HT-29 (cell line): ENCODE measurements around the gene PLEKHA1. TPM values are rescaled to one million over a fixed set of nuclear protein-coding genes. Genes with fewer than 3 reads are reported as not detected.

ENCODE experiments used
- DNase-seq: peaks from one replicate; pipeline ENCODE4 v3.0.0-alpha.2; 2015; ENCODE audit warnings: low spot score
- total RNA-seq: library from RNA; depleted of rRNA; stranded (reverse); fragments of >200 nt; shearing (Covaris generic); gene quantifications from 2 replicates; pipeline ENCODE4 v1.2.3, GENCODE V29; 2014; rRNA removed

The PLEKHA1 gene
- 13.0 and 15.8 TPM in 2 replicates for total RNA-seq

DNA sequence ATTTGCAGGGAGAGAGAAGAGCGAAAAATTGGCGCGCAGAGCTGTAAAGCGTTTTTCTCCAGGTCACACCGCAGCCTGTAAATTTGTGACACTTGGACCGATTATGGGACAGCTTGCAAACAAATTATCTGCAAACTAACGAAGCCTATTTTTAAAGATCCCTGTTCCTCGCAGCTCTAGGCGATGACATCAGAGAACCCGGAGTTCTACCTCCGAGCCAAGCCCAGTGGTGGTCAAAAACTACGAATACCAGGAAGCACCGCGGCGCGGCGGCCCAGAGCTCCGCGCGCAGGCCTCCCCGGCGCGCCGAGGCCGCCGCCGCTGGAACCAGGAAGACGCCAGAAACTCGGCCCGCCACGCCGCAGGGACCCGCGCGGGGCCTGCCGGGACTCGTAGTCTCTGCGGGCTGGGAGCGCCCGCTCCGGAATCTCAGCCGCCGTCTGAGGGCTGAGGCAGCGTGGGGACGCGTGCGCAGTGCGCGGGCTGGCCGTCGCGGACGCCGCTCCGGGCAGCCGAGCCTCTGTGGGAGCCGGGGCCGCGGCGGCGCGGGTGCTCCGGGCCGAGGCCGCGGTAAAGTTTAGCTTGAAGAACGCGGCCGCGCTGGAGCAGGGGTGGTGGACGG, at the start of gene PLEKHA1:
Gene PLEKHA1 (plus strand): TSS at position 472 of the 622 bp plus-strand sequence. CDS start 18,493 bp downstream, outside the sequence.
- peak; percentile 96 for DNase-seq

DNA sequence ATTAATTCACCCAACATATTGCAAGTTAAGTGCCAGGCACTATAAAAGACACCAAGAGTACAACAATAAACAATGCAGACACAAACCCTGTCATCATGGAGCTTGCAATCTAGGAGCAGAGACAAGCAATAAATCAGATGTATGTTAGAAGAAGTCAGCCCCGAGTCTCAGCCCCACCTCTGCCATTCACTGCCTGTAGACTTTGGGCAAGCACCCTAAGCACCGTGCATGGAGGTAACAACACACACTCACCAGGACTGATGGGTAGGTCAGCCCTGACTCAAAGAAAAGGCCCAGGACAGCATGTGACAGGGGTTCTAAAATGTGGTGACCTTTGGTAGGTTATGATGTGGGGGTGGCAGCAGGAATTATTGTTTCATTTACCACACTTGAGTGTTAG, 49.3 kb upstream of the PLEKHA1 start:
- no peak for DNase-seq

DNA sequence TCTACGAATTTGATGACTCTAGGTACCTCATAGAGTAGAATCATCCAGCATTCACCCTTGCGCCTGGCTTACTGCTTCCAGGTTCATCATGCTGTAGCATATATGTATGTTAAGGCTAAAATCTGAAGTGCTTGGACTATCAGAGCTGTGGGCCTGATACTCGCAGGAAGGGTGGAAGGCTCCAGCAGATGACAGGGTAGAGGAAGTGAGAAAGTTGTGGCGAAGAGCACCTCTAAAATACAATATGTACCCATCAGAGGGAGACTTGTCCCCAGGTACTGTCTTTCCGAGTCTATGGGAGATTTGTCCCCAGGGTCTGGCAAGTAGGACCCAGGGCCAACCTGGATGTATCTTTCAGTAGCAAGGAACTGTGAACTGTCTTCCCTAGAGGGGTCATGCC, 48.1 kb upstream of the PLEKHA1 start:
- DNase-seq: no peak

DNA sequence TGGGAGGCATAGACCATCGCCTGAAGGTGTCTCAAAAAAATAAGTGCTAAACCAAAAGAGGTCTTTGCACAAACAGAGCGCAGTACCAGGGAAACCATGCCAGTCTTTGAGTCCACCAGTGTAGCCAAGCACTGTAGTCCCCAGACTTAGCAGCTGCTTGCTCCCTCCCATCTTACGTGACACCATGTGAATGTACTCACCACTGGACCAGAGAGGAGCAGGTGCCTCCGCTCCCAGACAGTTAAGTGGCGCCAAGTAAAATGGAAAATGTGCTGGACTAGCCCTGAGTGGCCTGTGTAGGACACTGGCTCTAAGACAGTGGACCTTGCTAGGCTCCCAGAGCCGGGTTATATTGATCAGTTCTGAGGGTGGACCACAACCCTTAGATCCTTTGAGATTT, 47.7 kb upstream of the PLEKHA1 start:
- DNase-seq: no peak

DNA sequence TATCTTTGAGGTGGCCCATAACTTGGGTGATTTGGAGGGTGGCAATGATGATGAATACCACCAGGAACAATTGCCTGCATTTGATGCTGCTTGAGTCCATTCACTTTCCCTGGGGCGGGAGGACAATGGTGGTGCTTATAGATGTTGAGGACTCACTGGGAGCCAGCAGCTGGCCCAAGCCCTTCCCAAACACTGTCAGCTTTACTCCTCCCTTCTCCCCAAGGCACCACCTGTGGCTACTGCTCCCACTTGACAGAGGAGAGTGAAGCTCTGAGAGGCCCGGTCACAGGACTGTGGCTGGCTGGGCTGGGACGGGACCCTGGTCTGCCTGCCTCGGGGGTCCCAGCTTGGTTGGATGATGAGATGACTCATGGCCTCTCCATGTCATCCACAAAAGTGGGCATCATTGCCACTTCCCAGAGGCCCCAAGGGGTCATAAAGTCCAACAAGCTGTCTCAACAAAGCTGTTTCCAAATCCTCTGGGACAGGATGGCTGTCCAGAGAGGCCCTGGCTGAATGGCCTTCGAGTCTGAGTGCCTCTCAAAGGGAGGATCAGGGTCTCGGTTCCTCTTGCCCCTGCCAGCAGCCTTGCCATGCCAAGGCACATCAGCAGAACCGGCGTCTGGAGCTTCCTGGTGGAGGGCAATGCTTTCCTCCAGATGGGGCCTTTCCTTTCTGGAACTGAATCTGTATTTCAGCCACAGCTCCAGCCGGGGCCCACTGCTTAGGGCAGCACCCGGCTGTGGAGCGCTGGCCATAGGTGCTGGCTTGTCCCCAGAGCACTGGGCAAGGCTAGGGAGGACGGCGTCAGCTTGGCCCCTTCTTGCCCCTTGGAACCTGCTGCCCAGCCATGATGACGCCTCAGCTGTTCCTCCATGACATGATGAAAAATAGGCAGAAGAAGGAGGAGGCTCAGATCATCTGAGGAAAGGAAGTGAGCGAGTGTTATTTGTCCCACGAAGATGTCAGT, 47.0 kb upstream of the PLEKHA1 start:
- DNase-seq: no peak

DNA sequence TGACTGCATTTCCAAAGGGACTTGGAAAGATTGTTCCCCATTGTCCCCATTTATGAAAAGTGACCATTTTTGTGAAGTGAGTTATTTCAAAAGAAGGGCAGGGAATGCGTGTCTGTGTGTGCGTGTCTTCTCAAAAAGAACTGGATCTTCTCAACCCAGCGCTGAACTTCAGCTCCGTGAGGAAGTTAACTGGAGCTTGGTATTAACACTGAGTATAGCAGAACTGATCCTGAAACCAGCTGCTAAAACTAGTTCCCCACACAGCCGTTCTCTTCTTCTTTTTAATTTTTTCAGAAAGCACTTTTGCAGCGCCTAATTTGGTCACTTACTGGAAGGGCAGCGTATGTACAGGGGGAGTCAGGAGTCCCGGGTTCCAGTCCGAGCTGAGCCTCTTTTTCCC, 45.8 kb upstream of the PLEKHA1 start:
- DNase-seq: no peak

DNA sequence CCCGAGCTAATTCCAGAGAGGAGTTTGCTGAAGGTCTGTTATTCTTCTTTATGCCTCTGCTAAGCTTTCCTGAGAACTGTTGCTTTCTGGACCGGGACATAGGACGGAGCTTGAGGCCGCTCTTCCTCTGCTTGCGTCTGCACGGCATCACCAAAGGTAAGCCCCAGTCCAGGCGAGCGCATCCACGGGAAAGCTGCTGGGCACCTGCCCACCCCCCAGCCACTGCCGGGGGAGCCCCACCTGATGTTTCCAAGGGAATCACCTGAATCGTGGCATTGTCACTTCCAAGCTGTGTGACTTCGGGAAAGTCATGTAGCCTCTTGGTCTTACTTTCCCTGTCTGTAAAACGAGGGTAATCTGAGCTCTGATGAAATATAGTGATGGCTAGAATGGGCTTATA, 45.1 kb upstream of the PLEKHA1 start:
- no peak for DNase-seq

DNA sequence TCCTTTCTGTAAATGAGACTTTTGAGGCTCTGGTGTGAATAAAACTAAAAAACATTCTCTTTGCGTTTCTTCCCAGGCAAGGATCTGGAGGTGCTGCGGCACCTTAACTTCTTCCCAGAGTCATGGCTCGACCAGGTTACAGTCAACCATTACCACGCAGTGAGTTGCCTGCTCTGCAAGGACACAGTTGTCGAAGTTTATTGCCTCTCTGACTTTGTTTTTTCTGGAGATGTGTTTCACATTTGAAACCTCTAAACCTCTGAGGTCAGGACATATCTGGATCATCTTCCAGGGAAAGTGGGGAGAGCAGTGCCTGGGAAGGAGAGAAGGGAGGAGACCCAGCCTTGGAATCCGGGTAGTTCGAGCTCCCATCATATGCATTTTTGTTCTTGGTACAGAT, 43.4 kb upstream of the PLEKHA1 start:
- DNase-seq: no peak

DNA sequence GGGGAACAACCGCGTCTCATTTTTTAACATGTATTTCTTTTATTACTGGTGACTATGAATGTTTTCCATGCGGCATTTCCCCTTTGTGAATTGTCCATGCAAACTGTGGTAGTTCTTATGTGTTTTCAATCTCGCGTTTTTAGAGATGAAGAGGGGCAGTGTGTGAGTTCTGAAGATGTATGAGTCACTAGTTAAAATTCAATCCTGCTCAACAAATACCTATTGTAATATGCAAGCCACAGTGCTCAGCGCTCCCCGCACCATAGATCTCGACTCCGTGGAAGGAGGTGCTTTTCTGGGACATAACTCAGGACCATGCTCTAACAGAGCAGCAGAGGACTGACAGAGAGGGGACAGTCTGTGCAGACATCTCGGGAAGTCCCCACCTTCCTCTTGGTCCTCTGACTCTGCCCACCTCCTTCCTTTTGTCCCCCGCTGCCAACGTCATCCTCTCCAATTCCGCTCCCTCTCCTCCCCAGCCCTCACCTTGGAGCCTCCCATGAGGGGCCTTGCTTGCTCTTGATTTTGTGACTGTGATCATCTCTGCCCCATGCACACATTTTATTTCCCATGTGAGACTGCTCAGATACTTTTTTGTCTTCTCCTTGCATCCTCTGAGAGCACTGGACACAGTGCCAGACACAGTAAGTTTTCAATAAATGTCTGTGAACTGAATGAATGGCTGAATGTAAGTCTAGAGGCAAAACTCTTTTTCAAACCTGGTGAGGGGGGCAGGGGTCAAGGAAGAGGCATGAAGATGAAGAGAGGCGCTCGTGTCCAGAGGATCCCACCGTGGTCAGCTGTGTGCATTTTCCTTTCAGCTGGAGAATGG, 42.7 kb upstream of the PLEKHA1 start:
- DNase-seq: peak; percentile 81

DNA sequence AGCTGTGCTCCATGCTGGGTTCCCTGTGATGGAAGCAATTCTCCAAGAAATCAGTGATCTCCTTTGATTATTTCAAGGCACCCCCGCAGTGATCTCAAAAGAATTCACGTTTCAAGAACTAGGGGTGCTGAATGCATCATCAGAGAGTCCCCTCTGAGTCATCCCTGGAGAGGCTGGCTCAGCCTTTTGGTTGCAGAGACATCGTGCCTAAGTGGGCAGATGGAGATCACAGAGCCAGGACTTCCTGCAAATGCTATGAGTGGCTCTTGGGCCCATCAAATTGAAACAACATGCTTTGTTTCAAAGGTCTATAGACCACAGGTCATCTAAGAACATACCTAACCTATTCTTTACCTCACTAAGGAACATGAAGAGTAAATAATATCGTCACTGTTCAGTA, 41.5 kb upstream of the PLEKHA1 start:
- no peak for DNase-seq

DNA sequence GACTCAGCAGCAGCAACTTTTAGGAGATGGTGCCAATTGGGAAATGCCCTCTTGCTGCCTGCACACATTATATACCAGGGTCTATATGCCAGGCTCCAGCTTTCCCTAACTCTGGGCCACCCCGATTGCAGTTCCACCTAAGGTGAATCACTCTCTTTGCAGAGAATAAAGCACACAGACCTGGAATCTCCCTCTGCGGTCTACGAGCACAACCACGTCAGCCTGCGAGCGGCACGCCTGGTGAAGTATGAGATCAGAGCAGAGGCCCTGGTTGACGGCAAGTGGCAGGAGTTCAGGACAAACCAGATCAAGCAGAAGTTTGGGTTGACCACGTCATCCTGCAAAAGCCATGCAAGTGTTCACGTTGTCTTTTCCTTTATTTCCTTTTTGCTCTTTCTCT, 38.2 kb upstream of the PLEKHA1 start:
- no peak for DNase-seq

DNA sequence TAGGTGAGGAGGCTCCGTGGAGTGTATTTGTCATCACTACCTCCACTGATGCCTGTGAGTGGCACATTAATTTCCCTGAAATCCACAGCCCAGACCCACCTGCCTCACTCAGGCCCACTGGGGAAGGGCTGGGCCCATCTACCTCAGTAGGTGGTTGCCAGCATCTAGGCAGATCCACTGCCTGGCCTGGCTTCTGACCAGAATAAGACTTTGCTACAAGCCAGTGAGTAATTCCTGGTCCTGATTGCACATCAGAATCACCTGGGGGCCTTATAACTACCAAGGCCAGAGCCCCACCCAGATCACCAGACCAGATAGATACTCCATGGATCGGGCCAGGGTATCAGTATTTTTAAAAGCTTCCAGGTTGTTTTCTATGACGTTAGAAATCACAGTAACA, 37.5 kb upstream of the PLEKHA1 start:
- DNase-seq: no peak

DNA sequence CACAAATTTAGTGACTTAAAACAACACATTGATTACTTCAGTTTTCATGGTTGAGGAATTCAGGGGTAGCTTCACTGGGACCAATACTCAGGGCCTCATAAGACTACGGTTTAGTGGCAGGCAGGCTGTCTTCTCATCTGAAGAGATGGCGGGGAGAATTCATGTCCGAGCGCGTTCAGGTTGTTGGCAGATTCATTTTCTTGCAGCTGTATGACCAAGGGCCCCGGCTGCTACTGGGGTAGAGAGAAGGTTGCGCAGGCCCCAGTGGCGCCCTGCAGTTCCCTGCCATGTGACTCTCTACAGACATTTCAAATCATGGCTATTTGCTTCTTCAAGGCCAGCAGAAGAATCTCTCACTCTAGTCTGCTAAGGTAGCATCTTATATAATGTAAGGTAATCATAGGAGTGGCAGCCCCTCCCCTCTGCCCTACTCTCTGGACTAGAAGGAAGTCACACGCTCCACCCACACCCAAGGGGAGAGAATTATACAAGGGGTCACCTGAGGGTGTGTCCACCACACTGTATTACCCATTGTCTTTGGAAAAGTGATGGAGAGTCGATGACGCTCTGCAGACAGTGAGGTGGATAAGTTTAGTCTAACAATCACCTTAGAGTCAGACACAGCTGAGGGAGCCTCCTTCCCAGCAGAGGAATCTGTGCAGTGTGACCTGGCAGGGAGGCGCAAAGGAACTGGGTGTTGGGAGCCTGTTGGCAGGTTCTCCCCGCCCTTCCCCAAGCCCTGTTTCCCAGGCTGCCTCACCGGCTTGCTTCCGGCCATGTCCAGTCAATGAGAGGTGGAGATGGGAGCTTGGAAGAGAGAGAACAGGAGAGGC, 35.7 kb upstream of the PLEKHA1 start:
- DNase-seq: peak; percentile 88

DNA sequence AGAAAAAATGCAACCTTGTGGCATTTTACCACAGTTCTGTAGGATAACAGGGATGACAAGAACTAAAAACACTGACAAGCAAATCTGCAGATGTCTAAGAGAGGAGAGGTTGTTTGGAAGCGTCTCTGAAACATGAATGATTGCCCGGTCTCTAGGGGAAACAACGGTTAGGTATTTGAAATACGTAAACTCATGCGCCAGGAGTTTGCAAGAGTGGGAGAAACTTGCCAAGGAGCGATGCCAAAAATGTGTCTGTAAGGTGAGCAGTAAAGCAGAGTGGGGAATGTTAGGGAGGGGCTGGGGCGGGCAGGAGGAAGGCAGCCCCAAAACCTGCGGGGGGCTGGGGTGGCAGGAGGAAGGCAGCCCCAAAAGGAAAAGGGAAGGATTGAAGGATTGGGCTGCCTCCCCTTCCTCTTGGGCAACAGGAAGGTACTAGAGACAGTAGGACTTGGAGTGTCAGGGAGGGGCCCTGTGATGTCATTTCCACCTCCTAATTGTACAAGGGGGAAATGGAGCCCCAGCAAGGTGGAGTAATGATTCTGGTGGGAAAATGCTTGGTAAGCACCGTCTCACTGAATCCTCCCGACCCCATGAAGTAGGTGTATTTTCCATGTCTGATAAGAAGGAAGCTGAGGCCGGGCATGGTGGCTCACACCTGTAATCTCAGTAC, 33.2 kb upstream of the PLEKHA1 start:
- no peak for DNase-seq

DNA sequence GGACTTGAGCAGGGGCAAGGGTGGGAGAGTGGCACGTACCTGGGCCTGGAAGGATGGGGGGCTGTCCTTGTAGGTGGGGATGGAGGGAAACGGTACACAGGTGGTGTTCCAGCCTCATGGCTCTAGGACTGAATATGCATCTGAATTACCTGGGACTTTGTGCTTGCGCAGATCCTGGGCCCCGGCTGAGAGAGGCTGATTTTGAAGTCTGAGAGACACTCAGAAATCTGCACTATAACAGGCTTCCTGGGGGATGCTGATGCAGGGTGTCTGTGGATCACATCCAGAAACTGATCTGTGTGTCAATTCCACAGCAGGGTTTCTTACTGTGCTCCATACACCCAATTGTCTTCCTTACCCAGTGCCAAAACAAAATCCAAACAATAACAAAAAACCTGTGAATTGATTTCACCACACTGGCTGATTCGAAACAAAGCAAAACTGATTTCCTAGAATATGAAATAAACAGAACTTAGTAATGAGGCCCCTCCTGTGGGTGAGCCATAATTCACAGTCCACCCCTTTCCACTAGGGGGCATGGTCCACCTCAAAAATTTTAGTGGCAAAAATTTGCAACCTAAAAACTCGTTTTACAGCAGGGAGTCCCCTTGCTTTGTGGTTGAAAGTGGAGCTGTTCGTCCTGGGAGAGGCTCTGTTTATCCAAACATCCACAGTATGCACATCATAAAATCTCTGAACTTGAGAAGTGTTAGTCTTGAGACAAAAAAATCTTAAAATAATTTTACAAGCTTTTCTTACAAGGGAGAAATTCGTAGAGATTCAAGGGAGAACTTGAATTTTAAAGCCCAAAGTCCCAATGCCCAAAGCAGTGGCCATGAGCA, 32.0 kb upstream of the PLEKHA1 start:
- peak; percentile 66 for DNase-seq

DNA sequence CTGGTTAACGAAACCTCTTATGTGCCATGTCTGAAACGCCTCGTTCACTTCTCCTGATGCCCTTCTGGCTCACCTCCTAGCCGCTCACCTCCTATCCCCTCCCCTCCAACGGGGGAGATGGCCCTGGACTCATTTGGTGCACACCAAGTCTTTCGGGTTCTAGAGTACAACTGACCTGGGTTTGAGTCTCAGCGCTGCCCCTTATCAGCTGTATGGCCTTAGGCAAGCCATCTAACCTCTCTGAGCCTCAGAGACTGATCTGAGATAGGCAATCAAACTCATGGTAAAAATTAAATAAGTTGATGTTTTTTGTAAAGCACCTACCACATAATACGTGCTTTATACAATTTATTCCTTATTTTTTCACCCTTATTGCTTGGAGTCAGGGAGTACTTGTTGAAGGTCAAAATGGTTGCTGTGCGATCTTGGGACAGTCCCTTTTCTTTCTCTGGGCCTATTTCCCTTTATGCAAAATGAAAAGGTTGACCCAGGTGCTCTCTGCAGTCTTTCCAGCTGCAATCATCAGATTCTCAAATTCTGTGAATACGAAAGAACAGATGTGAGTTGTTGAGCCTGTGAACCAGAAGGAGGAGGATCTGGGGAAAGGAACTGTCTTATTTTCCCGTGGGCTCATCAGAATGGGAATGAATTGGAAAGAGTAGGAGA, 31.2 kb upstream of the PLEKHA1 start:
- no peak for DNase-seq

DNA sequence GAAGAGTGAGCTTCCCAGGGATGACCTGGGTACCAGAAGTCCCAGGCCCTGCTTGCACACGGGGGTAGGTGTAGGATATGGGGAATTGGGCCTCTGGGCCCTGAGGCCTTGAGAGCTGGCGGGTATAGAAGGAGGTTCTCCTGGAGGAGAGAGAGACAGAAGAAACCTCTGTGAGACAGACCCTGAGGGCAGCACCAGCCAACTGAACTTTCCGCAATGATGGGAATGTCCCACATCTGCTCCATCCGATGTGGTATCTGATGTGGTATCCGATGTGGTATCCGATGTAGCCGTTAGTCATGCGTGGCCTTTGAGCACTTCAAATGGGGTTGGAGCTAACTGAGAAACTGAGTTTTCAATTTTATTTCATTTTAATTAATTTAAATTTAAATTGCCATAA, 30.6 kb upstream of the PLEKHA1 start:
- DNase-seq: no peak

DNA sequence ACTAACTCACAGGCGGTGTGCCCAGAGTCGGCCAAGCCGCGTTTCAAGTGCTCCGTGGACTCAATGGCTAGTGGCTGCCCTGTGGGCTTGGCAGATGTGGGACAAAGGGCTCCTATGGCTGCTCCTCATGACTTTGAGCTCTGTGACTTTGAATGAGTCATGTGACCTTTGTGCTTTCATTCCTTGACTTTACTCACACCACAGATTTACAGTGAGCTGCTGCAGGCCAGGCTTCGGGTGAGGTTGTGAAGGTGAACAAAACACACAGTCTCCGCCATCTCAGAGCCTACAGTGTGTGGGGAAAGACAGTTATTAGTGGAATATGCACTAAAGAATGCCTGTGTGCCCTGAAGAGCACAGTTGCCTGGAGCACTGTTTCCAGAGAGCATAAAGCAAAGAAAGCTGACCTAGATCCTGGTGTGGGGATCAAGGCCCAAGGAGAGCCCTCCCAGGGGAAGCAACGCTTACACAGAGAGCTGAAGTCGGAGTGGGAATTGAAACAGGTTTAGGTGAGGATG, 29.7 kb upstream of the PLEKHA1 start:
- peak; percentile 60 for DNase-seq
